Nephron progenitor cell (in vitro differentiated cells): ENCODE measurements around the gene TSPAN8.
"Not testable (repeated sequence)": the region's sequence is repeated elsewhere in the genome, so short reads cannot be mapped to it uniquely, and the experiment has no call there.

Experiments
- DNase-seq: peaks from one replicate; pipeline ENCODE4 v3.0.0; 2021
- H3K27ac Mint-ChIP-seq: 2 replicates; pipeline ENCODE4 v1.8.0; 2021; ENCODE audit warnings: mild to moderate bottlenecking, moderate library complexity, mixed read lengths
- H3K27me3 Mint-ChIP-seq: 2 replicates; pipeline ENCODE4 v1.8.0; 2021; ENCODE audit warnings: mild to moderate bottlenecking, low read depth, mixed read lengths; ENCODE audit not compliant: poor library complexity
- H3K36me3 Mint-ChIP-seq: 2 replicates; pipeline ENCODE4 v1.8.0; 2021; ENCODE audit warnings: low read depth, mixed read lengths
- H3K4me1 Mint-ChIP-seq: 2 replicates; pipeline ENCODE4 v1.8.0; 2021; ENCODE audit warnings: mixed read lengths
- H3K4me3 Mint-ChIP-seq: 2 replicates; pipeline ENCODE4 v1.8.0; 2021; ENCODE audit warnings: mild to moderate bottlenecking, moderate library complexity, mixed read lengths
- H3K9me3 Mint-ChIP-seq: 2 replicates; pipeline ENCODE4 v1.8.0; 2021; ENCODE audit warnings: mild to moderate bottlenecking, moderate library complexity, mixed read lengths
- CTCF ChIP-seq: fragments of 200-600 bp; sonication (generic); IDR thresholded peaks from 2 replicates; pipeline ENCODE4 v1.5.0; 2021; ENCODE audit warnings: antibody characterized with exemption

TSPAN8 gene

GRCh38 chr12:71158361-71158882, 623 bp upstream of the TSPAN8 start:
- Mint-ChIP-seq H3K27ac (no peak overlapping the region), H3K4me3 (no peak overlapping the region), H3K36me3 (no peaks in the 10 kb centered on the region), H3K4me1 (peaks cover 27% of the 10 kb centered on the region), H3K9me3 (no peaks in the 10 kb centered on the region), H3K27me3 (no peaks in the 10 kb centered on the region)
- TF ChIP-seq CTCF: no peak
- no peak for DNase-seq

- peaks cover 27% of the 10 kb centered on the region for H3K4me1 Mint-ChIP-seq
- no peak for TF ChIP-seq CTCF
- no peaks in the 10 kb centered on the region for H3K36me3 Mint-ChIP-seq
- no peak overlapping the region for H3K27ac Mint-ChIP-seq
- no peak overlapping the region for H3K4me3 Mint-ChIP-seq
- no peaks in the 10 kb centered on the region for H3K27me3 Mint-ChIP-seq
- H3K9me3 Mint-ChIP-seq: peaks cover 7% of the 10 kb centered on the region
- DNase-seq: no peak
These were observed 2.6 kb downstream of the TSPAN8 start for GRCh38 chr12:71155225-71155624.

GRCh38 chr12:71152851-71153250, 4.9 kb downstream of the TSPAN8 start:
- Mint-ChIP-seq H3K27me3 (no peaks in the 10 kb centered on the region), H3K27ac (no peak overlapping the region), H3K36me3 (no peaks in the 10 kb centered on the region), H3K4me1 (peaks cover 5% of the 10 kb centered on the region), H3K4me3 (no peak overlapping the region), H3K9me3 (peaks cover 10% of the 10 kb centered on the region)
- DNase-seq: no peak
- no peak for TF ChIP-seq CTCF

GRCh38 chr12:71150041-71150440, 7.8 kb downstream of the TSPAN8 start:
- DNase-seq, H3K36me3 Mint-ChIP-seq, H3K27me3 Mint-ChIP-seq, H3K9me3 Mint-ChIP-seq, H3K4me3 Mint-ChIP-seq, H3K4me1 Mint-ChIP-seq: not testable (repeated sequence)
- peak overlapping the region; percentile 64 for H3K27ac Mint-ChIP-seq

GRCh38 chr12:71144682-71145081, 13.1 kb downstream of the TSPAN8 start:
- no peaks in the 10 kb centered on the region for H3K36me3 Mint-ChIP-seq
- TF ChIP-seq CTCF: no peak
- no peaks in the 10 kb centered on the region for H3K27me3 Mint-ChIP-seq
- H3K4me3 Mint-ChIP-seq: no peak overlapping the region
- H3K9me3 Mint-ChIP-seq: no peaks in the 10 kb centered on the region
- DNase-seq: no peak
- H3K4me1 Mint-ChIP-seq: peaks cover 7% of the 10 kb centered on the region
- no peak overlapping the region for H3K27ac Mint-ChIP-seq

GRCh38 chr12:71142956-71143355, 14.8 kb downstream of the TSPAN8 start:
- H3K4me1 Mint-ChIP-seq: peaks cover 7% of the 10 kb centered on the region

More at GRCh38 chr12:71142956-71143355, 14.8 kb downstream of the TSPAN8 start:
- Mint-ChIP-seq H3K27me3 (no peaks in the 10 kb centered on the region), H3K9me3 (no peaks in the 10 kb centered on the region), H3K4me3 (no peak overlapping the region), H3K27ac (no peak overlapping the region), H3K36me3 (no peaks in the 10 kb centered on the region)
- TF ChIP-seq CTCF: no peak
- no peak for DNase-seq
